WTC11 (cell line): Measurements from ENCODE around the gene ZNF768. TPM values are rescaled to one million over a fixed set of nuclear protein-coding genes. Genes with fewer than 3 reads are reported as not detected.

ENCODE experiments used
- ATAC-seq: fragments of 200-7000 bp; cut with Tn5 transposase; 2 replicates; pipeline ENCODE4 v1.10.0; 2021; ENCODE audit warnings: mild to moderate bottlenecking, moderate library complexity
- CTCF ChIA-PET: fragments of 300-600 bp; sonication (Branson Sonifier 250); formaldehyde crosslinking; loops from one replicate; lab custom pipeline; 2021; ENCODE audit warnings: antibody characterized with exemption; lab: Charles Lee
- POLR2A ChIA-PET: fragments of 350-600 bp; sonication (Branson Sonifier 250); formaldehyde crosslinking; loops from one replicate; lab custom pipeline; 2021; ENCODE audit warnings: antibody characterized with exemption; lab: Charles Lee
- DNase-seq: peaks from one replicate; pipeline ENCODE4 v3.0.0; 2021; ENCODE audit warnings: low spot score
- H3K27ac Mint-ChIP-seq: 2 replicates; pipeline ENCODE4 v1.8.0; 2021; ENCODE audit warnings: mixed read lengths
- H3K27me3 Mint-ChIP-seq: 2 replicates; pipeline ENCODE4 v1.8.0; 2021; ENCODE audit warnings: low read depth, mild to moderate bottlenecking, moderate library complexity, mixed read lengths
- H3K36me3 Mint-ChIP-seq: 2 replicates; pipeline ENCODE4 v1.8.0; 2021; ENCODE audit warnings: mixed read lengths
- H3K4me1 Mint-ChIP-seq: 2 replicates; pipeline ENCODE4 v1.8.0; 2022; ENCODE audit warnings: mixed read lengths
- H3K4me3 Mint-ChIP-seq: 2 replicates; pipeline ENCODE4 v1.8.0; 2021; ENCODE audit warnings: mild to moderate bottlenecking, moderate library complexity, mixed read lengths
- H3K9me3 Mint-ChIP-seq: 2 replicates; pipeline ENCODE4 v1.8.0; 2021; ENCODE audit warnings: mixed read lengths
- CBFB ChIP-seq: sonication (generic); formaldehyde crosslinking; IDR thresholded peaks from 2 replicates; pipeline ENCODE4 v1.8.1; 2022; ENCODE audit warnings: mild to moderate bottlenecking, low read depth, missing genetic modification reagents
- CREB1 ChIP-seq: sonication (generic); formaldehyde crosslinking; IDR thresholded peaks from 2 replicates; pipeline ENCODE4 v1.8.0; 2023; ENCODE audit warnings: mild to moderate bottlenecking, missing genetic modification reagents
- ELF4 ChIP-seq: sonication (generic); formaldehyde crosslinking; IDR thresholded peaks from 2 replicates; pipeline ENCODE4 v1.8.1; 2022; ENCODE audit warnings: low read depth, mild to moderate bottlenecking, moderate library complexity, missing genetic modification reagents
- HMGA2 ChIP-seq: fragments of 250-450 bp; sonication (Bioruptor Pico); IDR thresholded peaks from 2 replicates; pipeline ENCODE4 v1.4.0; 2021; ENCODE audit warnings: mild to moderate bottlenecking, moderate library complexity
- JUN ChIP-seq: sonication (generic); formaldehyde crosslinking; IDR thresholded peaks from 2 replicates; pipeline ENCODE4 v1.8.0; 2023; ENCODE audit warnings: mild to moderate bottlenecking, missing genetic modification reagents
- NFE2L1 ChIP-seq: sonication (generic); formaldehyde crosslinking; IDR thresholded peaks from 2 replicates; pipeline ENCODE4 v1.8.1; 2023; ENCODE audit warnings: missing genetic modification reagents
- NFYB ChIP-seq: sonication (generic); formaldehyde crosslinking; conservative IDR thresholded peaks from 2 replicates; pipeline ENCODE4 v1.8.0; 2022; ENCODE audit warnings: low read depth, missing genetic modification reagents
- OVOL2 ChIP-seq: fragments of 250-450 bp; sonication (Bioruptor Pico); IDR thresholded peaks from 2 replicates; pipeline ENCODE4 v1.9.0; 2021; ENCODE audit warnings: mild to moderate bottlenecking, borderline replicate concordance
- RELA ChIP-seq: sonication (generic); formaldehyde crosslinking; IDR thresholded peaks from 2 replicates; pipeline ENCODE4 v1.8.1; 2022; ENCODE audit warnings: missing genetic modification reagents, mild to moderate bottlenecking, borderline replicate concordance
- ZNF219 ChIP-seq: sonication (generic); formaldehyde crosslinking; IDR thresholded peaks from 2 replicates; pipeline ENCODE4 v1.8.0; 2023; ENCODE audit warnings: missing genetic modification reagents, mild to moderate bottlenecking, borderline replicate concordance
- total RNA-seq: library from RNA; stranded (reverse); gene quantifications from 3 replicates; pipeline ENCODE4 v1.2.3, GENCODE V29; 2021
- TF ChIP-seq, protein P1 (sequence below): sonication (generic); formaldehyde crosslinking; IDR thresholded peaks from 2 replicates; pipeline ENCODE4 v1.8.0; 2022; ENCODE audit warnings: mild to moderate bottlenecking, missing genetic modification reagents
- TF ChIP-seq, protein P2 (sequence below): sonication (generic); formaldehyde crosslinking; IDR thresholded peaks from 2 replicates; pipeline ENCODE4 v1.8.0; 2022; ENCODE audit warnings: mild to moderate bottlenecking, missing genetic modification reagents
- TF ChIP-seq, protein P3 (sequence below): sonication (generic); formaldehyde crosslinking; IDR thresholded peaks from 2 replicates; pipeline ENCODE4 v1.8.0; 2023; ENCODE audit warnings: missing genetic modification reagents, mild to moderate bottlenecking, borderline replicate concordance
- TF ChIP-seq, protein P4 (sequence below): fragments of 250-450 bp; sonication (Bioruptor Pico); IDR thresholded peaks from 2 replicates; pipeline ENCODE4 v1.9.0; 2021; ENCODE audit warnings: moderate library complexity, mild to moderate bottlenecking, inconsistent platforms, borderline replicate concordance
- TF ChIP-seq, protein P5 (sequence below): fragments of 250-450 bp; sonication (Bioruptor Pico); conservative IDR thresholded peaks from 2 replicates; pipeline ENCODE4 v1.9.0; 2021; ENCODE audit warnings: mild to moderate bottlenecking
- TF ChIP-seq, protein P6 (sequence below): sonication (generic); formaldehyde crosslinking; IDR thresholded peaks from 2 replicates; pipeline ENCODE4 v1.8.0; 2022; ENCODE audit warnings: mild to moderate bottlenecking, missing genetic modification reagents
- TF ChIP-seq, protein P7 (sequence below): fragments of 200-600 bp; IDR thresholded peaks from 2 replicates; pipeline ENCODE4 v1.8.0; 2022; ENCODE audit warnings: antibody characterized with exemption
- TF ChIP-seq, protein P8 (sequence below): sonication (generic); formaldehyde crosslinking; IDR thresholded peaks from 2 replicates; pipeline ENCODE4 v1.8.1; 2023; ENCODE audit warnings: mild to moderate bottlenecking, missing genetic modification reagents, moderate library complexity

Gene ZNF768
- total RNA-seq, 1 experiment from 2014 or later, result 35.9 TPM

DNA sequence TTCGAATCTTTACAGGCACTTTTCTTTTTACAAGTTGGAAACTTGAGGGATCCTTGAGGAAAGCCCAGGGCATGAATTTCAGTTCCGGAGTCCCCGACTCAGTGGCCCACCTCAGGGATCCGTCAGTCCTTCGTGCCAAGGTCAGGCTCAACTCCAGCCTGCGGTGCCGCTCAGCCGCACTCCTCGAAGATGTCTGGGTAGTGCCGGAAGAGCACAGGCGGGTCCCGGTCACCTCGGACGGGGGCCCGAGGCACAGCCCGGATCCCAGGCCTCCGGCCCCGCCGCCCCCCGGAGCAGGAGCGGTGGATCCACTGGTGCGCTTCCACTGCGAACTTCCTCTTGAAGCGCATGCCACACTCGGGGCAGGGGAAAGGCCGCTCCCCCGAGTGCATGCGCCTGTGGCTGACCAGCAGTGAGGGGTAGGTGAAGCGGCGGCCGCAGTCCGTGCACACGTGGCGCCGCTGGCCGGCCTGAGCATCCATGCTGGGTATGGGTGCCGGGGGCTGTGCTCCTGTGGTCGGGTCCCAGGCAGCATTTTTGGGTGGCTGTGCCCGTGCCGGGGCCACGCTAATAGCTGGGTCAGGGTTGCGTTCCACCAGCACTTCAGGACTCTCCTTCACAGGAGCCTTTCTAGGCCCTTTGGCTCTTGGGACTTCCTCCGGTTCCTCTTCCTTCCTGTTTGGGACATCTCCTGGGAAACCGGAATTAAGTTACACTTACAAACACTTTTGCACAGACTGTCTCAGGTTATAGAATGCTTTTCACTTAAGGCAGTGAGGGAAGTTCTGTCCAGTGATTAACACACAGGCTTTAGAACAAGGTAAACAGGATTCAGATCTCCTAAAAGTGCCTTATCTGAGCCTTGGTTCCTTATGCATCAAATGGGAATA is 43.6 kb upstream of the ZNF768 start:
- H3K36me3 Mint-ChIP-seq, result no peaks in the 10 kb centered on the region
- peaks cover 4% of the 10 kb centered on the region; the same call in 1 of the 2 replicates for H3K27me3 Mint-ChIP-seq
- POLR2A ChIA-PET, result interaction anchor here (0.7 to 2.9 kb wide), 4 partner anchors 9 to 40 kb away, joined by 3 to 22 read pairs (median 9); partner anchors contain the start of genes ZNF689, ZNF747 and ZNF764
- peak overlapping the region; percentile 53; the same call in 1 of the 2 replicates for H3K27ac Mint-ChIP-seq
- peak overlapping the region; percentile 91; the same call in 1 of the 2 replicates for H3K4me3 Mint-ChIP-seq
- H3K9me3 Mint-ChIP-seq, result no peaks in the 10 kb centered on the region
- no peak for DNase-seq
- ATAC-seq, result no peak
- peaks cover 15% of the 10 kb centered on the region for H3K4me1 Mint-ChIP-seq
- CTCF ChIA-PET, result interaction anchor here (1.0 to 3.0 kb wide), 5 partner anchors 11 to 140 kb away, joined by 3 to 21 read pairs (median 20); partner anchors contain the start of genes DCTPP1, ZNF764 and ZNF785
- TF ChIP-seq CREB1 (no peak), ZNF219 (CRISPR knock-in tag) (no peak), RELA (CRISPR knock-in tag) (no peak), OVOL2 (no peak), NFE2L1 (no peak), HMGA2 (CRISPR knock-in tag) (no peak), ELF4 (no peak), NFYB (CRISPR knock-in tag) (no peak), JUN (CRISPR knock-in tag) (no peak), CBFB (CRISPR knock-in tag) (no peak)
- TF ChIP-seq, protein P1, sequence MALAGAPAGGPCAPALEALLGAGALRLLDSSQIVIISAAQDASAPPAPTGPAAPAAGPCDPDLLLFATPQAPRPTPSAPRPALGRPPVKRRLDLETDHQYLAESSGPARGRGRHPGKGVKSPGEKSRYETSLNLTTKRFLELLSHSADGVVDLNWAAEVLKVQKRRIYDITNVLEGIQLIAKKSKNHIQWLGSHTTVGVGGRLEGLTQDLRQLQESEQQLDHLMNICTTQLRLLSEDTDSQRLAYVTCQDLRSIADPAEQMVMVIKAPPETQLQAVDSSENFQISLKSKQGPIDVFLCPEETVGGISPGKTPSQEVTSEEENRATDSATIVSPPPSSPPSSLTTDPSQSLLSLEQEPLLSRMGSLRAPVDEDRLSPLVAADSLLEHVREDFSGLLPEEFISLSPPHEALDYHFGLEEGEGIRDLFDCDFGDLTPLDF (CRISPR knock-in tag), result no peak
- TF ChIP-seq, protein P2, sequence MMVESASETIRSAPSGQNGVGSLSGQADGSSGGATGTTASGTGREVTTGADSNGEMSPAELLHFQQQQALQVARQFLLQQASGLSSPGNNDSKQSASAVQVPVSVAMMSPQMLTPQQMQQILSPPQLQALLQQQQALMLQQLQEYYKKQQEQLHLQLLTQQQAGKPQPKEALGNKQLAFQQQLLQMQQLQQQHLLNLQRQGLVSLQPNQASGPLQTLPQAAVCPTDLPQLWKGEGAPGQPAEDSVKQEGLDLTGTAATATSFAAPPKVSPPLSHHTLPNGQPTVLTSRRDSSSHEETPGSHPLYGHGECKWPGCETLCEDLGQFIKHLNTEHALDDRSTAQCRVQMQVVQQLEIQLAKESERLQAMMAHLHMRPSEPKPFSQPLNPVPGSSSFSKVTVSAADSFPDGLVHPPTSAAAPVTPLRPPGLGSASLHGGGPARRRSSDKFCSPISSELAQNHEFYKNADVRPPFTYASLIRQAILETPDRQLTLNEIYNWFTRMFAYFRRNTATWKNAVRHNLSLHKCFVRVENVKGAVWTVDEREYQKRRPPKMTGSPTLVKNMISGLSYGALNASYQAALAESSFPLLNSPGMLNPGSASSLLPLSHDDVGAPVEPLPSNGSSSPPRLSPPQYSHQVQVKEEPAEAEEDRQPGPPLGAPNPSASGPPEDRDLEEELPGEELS, result no peak
- TF ChIP-seq, protein P3, sequence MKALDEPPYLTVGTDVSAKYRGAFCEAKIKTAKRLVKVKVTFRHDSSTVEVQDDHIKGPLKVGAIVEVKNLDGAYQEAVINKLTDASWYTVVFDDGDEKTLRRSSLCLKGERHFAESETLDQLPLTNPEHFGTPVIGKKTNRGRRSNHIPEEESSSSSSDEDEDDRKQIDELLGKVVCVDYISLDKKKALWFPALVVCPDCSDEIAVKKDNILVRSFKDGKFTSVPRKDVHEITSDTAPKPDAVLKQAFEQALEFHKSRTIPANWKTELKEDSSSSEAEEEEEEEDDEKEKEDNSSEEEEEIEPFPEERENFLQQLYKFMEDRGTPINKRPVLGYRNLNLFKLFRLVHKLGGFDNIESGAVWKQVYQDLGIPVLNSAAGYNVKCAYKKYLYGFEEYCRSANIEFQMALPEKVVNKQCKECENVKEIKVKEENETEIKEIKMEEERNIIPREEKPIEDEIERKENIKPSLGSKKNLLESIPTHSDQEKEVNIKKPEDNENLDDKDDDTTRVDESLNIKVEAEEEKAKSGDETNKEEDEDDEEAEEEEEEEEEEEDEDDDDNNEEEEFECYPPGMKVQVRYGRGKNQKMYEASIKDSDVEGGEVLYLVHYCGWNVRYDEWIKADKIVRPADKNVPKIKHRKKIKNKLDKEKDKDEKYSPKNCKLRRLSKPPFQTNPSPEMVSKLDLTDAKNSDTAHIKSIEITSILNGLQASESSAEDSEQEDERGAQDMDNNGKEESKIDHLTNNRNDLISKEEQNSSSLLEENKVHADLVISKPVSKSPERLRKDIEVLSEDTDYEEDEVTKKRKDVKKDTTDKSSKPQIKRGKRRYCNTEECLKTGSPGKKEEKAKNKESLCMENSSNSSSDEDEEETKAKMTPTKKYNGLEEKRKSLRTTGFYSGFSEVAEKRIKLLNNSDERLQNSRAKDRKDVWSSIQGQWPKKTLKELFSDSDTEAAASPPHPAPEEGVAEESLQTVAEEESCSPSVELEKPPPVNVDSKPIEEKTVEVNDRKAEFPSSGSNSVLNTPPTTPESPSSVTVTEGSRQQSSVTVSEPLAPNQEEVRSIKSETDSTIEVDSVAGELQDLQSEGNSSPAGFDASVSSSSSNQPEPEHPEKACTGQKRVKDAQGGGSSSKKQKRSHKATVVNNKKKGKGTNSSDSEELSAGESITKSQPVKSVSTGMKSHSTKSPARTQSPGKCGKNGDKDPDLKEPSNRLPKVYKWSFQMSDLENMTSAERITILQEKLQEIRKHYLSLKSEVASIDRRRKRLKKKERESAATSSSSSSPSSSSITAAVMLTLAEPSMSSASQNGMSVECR (CRISPR knock-in tag), result no peak
- TF ChIP-seq, protein P4, sequence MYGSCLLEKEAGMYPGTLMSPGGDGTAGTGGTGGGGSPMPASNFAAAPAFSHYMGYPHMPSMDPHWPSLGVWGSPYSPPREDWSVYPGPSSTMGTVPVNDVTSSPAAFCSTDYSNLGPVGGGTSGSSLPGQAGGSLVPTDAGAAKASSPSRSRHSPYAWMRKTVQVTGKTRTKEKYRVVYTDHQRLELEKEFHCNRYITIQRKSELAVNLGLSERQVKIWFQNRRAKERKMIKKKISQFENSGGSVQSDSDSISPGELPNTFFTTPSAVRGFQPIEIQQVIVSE (CRISPR knock-in tag), result no peak
- TF ChIP-seq, protein P5, sequence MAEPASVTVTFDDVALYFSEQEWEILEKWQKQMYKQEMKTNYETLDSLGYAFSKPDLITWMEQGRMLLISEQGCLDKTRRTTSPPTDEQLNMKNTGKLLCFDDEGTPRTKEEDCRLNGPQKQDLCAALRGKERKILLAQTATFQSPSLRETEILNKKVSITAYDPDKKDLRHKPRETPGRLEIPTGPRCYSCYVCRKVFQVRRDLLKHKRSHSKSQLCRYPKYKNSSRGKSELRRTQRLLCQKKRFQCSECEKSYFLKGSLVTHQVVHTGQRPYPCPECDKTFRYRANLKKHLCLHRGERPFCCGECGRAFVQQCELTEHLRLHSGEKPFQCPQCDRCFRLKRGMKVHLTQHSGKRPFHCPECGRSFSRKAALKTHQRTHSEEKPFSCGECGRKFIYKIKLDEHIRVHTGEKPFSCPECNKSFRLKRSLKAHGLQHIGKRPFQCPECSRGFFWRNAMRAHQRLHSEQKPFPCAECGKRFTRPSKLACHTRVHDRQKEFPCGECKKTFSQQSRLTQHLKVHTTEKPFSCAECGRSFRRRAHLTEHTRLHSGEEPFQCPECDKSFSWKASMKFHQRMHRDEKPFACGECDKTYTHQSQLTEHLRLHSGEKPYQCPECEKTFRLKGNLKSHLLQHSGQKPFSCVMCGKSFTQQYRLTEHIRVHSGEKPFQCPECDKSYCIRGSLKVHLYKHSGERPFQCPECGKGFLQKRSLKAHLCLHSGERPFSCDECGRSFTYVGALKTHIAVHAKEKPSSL (CRISPR knock-in tag), result no peak
- TF ChIP-seq, protein P6, sequence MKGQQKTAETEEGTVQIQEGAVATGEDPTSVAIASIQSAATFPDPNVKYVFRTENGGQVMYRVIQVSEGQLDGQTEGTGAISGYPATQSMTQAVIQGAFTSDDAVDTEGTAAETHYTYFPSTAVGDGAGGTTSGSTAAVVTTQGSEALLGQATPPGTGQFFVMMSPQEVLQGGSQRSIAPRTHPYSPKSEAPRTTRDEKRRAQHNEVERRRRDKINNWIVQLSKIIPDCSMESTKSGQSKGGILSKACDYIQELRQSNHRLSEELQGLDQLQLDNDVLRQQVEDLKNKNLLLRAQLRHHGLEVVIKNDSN (CRISPR knock-in tag), result no peak
- TF ChIP-seq, protein P7, sequence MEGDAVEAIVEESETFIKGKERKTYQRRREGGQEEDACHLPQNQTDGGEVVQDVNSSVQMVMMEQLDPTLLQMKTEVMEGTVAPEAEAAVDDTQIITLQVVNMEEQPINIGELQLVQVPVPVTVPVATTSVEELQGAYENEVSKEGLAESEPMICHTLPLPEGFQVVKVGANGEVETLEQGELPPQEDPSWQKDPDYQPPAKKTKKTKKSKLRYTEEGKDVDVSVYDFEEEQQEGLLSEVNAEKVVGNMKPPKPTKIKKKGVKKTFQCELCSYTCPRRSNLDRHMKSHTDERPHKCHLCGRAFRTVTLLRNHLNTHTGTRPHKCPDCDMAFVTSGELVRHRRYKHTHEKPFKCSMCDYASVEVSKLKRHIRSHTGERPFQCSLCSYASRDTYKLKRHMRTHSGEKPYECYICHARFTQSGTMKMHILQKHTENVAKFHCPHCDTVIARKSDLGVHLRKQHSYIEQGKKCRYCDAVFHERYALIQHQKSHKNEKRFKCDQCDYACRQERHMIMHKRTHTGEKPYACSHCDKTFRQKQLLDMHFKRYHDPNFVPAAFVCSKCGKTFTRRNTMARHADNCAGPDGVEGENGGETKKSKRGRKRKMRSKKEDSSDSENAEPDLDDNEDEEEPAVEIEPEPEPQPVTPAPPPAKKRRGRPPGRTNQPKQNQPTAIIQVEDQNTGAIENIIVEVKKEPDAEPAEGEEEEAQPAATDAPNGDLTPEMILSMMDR, result no peak
- TF ChIP-seq, protein P8, sequence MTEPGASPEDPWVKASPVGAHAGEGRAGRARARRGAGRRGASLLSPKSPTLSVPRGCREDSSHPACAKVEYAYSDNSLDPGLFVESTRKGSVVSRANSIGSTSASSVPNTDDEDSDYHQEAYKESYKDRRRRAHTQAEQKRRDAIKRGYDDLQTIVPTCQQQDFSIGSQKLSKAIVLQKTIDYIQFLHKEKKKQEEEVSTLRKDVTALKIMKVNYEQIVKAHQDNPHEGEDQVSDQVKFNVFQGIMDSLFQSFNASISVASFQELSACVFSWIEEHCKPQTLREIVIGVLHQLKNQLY (CRISPR knock-in tag), result no peak
